KMS-11 (cell line): ENCODE data around the gene ARHGAP22.

Experiments used
- H2AFZ ChIP-seq: fragments of 200-600 bp; sonication (generic); 2 replicates; pipeline ENCODE4 v1.6.1; 2016; ENCODE audit warnings: antibody characterized with exemption, mixed run types, low read depth
- H3K27ac ChIP-seq: fragments of 200-600 bp; sonication (generic); 2 replicates; pipeline ENCODE4 v1.6.1; 2016; ENCODE audit warnings: mild to moderate bottlenecking, mixed run types
- H3K27me3 ChIP-seq: fragments of 200-600 bp; sonication (generic); 2 replicates; pipeline ENCODE4 v1.6.1; 2017; ENCODE audit warnings: mild to moderate bottlenecking, low read depth, mixed run types, moderate library complexity; ENCODE audit not compliant: insufficient read depth
- H3K36me3 ChIP-seq: fragments of 200-600 bp; sonication (generic); 2 replicates; pipeline ENCODE4 v1.6.1; 2017; ENCODE audit warnings: mild to moderate bottlenecking, mixed run types; ENCODE audit not compliant: insufficient read depth
- H3K4me1 ChIP-seq: fragments of 200-600 bp; sonication (generic); 2 replicates; pipeline ENCODE4 v1.6.1; 2016; ENCODE audit warnings: mild to moderate bottlenecking, low read depth, mixed run types; ENCODE audit not compliant: poor library complexity, severe bottlenecking
- H3K4me2 ChIP-seq: fragments of 200-600 bp; sonication (generic); 2 replicates; pipeline ENCODE4 v1.7.0; 2016; ENCODE audit warnings: mild to moderate bottlenecking, mixed run types
- H3K4me3 ChIP-seq: fragments of 200-600 bp; sonication (generic); IDR thresholded peaks from 2 replicates; pipeline ENCODE4 v1.6.1; 2017; ENCODE audit warnings: low read depth, low read length, mixed read lengths; ENCODE audit not compliant: insufficient read depth
- H3K79me2 ChIP-seq: fragments of 200-600 bp; sonication (generic); 2 replicates; pipeline ENCODE4 v1.6.1; 2016; ENCODE audit warnings: low read depth, mixed run types; ENCODE audit not compliant: insufficient read depth
- H3K9ac ChIP-seq: fragments of 200-600 bp; sonication (generic); 2 replicates; pipeline ENCODE4 v1.6.1; 2016; ENCODE audit warnings: mild to moderate bottlenecking, mixed run types
- H4K20me1 ChIP-seq: fragments of 200-600 bp; sonication (generic); 2 replicates; pipeline ENCODE4 v1.6.1; 2016; ENCODE audit warnings: mild to moderate bottlenecking, mixed run types; ENCODE audit not compliant: insufficient read depth
- TF ChIP-seq, protein P1 (sequence below): fragments of 200-600 bp; sonication (generic); conservative IDR thresholded peaks from 2 replicates; pipeline ENCODE4 v1.6.1; 2017; ENCODE audit warnings: low read depth, mild to moderate bottlenecking, antibody characterized with exemption, low read length, moderate library complexity, mixed read lengths

Gene ARHGAP22

DNA sequence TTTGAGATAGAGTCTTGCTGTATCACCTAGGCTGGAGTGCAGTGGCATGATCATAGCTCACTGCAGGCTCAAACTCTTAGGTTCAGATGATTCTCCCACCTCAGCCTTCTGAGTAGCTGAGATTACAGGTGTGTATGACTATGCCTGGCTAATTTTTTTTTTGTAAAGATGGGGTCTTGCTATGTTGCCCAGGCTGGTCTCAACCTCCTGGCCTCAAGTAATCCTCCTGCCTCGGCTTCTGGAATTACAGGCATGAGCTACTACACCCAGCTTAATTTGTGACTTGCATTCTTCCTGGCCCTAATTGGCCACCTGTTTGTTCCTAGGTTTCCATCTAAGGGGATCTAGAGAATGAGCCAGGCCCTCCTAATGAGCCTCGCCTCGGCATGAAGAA lies 9.3 kb downstream of the ARHGAP22 start:
- Histone ChIP-seq H3K36me3 (no peaks in the 10 kb centered on the region), H3K4me2 (no peak overlapping the region), H3K4me1 (no peaks in the 10 kb centered on the region), H2AFZ (no peak overlapping the region), H3K27me3 (no peaks in the 10 kb centered on the region), H3K4me3 (no peak overlapping the region), H4K20me1 (no peaks in the 10 kb centered on the region), H3K9ac (no peak overlapping the region), H3K27ac (no peak overlapping the region), H3K79me2 (no peaks in the 10 kb centered on the region)
- TF ChIP-seq, protein P1, sequence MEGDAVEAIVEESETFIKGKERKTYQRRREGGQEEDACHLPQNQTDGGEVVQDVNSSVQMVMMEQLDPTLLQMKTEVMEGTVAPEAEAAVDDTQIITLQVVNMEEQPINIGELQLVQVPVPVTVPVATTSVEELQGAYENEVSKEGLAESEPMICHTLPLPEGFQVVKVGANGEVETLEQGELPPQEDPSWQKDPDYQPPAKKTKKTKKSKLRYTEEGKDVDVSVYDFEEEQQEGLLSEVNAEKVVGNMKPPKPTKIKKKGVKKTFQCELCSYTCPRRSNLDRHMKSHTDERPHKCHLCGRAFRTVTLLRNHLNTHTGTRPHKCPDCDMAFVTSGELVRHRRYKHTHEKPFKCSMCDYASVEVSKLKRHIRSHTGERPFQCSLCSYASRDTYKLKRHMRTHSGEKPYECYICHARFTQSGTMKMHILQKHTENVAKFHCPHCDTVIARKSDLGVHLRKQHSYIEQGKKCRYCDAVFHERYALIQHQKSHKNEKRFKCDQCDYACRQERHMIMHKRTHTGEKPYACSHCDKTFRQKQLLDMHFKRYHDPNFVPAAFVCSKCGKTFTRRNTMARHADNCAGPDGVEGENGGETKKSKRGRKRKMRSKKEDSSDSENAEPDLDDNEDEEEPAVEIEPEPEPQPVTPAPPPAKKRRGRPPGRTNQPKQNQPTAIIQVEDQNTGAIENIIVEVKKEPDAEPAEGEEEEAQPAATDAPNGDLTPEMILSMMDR = no peak

DNA sequence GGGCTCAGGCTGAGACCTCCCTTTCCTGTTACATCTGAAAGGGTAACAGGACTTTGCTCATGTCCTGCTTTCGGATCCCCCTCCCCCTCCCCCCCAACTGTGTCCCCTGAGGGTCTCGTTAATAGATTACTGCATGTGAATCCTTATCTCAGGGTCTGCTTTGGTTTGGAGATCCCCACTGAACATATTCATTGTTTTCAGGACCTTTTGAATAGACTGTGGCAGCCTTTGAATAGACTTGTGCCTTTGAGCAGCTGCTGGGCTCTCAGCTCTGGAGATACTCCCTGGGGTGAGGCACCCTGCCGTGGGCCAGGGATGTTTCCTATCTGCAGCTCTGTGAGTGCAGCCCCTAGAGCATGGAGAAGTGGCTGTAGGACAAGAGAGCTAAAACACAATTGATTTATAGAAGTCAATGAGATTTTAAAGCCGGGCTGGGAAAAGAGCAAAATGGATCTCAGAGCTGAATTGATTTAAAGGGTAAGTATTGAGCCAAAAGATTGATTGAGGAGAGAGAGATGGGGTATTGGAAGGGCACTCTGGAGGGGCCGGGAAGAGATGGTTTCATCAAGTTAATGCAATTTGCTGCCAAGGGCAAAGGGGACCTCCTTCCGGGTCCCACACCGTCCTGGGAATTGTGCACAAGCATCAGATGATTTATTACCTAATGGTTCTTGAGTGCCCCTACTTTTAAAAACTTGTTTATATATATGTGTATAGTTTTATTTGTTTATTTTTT lies 9.9 kb downstream of the ARHGAP22 start:
- Histone ChIP-seq H2AFZ (no peak overlapping the region), H3K9ac (no peak overlapping the region), H3K79me2 (no peaks in the 10 kb centered on the region), H3K4me2 (no peak overlapping the region), H3K4me1 (no peaks in the 10 kb centered on the region), H4K20me1 (no peaks in the 10 kb centered on the region), H3K27me3 (no peaks in the 10 kb centered on the region), H3K4me3 (no peak overlapping the region), H3K36me3 (no peaks in the 10 kb centered on the region), H3K27ac (no peak overlapping the region)
- TF ChIP-seq, protein P1 = no peak

DNA sequence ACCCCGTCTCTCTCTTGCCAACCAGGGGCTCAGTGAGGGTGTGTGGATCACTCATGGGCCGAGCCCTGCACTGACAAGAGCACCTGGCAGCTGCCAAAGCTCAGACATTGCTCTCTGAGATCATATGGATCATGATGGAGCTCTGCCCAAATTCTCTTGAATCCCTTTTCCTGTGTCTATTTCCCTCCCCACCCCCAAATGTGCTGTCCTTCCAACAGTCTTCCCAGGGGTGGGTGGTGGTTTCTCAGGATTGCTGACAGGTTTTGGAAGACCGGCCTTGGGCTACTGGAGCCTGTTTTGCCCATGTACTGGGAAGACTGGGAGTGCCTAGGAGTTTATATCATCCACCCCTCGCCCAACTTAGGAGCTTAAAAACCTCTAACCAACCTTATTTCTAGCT lies 10.5 kb downstream of the ARHGAP22 start:
- no peaks in the 10 kb centered on the region for H3K79me2 ChIP-seq
- H3K4me2 ChIP-seq = no peak overlapping the region
- no peaks in the 10 kb centered on the region for H3K4me1 ChIP-seq
- H3K36me3 ChIP-seq = no peaks in the 10 kb centered on the region
- TF ChIP-seq, protein P1 = no peak
- no peak overlapping the region for H2AFZ ChIP-seq
- no peak overlapping the region for H3K27ac ChIP-seq
- no peak overlapping the region for H3K9ac ChIP-seq
- H3K27me3 ChIP-seq = no peaks in the 10 kb centered on the region
- no peaks in the 10 kb centered on the region for H4K20me1 ChIP-seq
- H3K4me3 ChIP-seq = no peak overlapping the region

DNA sequence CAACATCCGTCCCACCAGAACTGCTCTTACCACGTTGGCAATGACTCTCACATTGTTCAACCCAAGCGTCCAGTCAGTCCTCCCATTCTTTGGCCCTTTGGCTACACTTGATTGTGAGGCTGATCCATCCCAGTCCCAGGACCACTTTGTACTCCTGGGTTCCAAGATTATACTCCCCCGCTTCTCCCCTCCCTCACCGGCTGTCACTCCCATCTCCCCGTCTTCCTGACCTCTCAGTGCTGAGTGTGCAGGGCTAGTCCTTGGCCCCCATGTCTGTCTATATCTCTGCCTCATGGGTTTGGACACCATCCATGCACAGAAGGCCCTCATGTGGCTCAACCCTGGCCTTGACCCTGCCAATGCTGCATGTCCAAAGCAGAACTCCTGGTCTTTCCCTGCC lies 12.5 kb downstream of the ARHGAP22 start:
- no peaks in the 10 kb centered on the region for H3K79me2 ChIP-seq
- H3K4me3 ChIP-seq = no peak overlapping the region
- TF ChIP-seq, protein P1 = no peak
- H4K20me1 ChIP-seq = no peaks in the 10 kb centered on the region
- H3K9ac ChIP-seq = no peak overlapping the region
- H3K27ac ChIP-seq = no peak overlapping the region
- H3K4me1 ChIP-seq = no peaks in the 10 kb centered on the region
- H3K4me2 ChIP-seq = no peak overlapping the region
- no peak overlapping the region for H2AFZ ChIP-seq
- H3K27me3 ChIP-seq = no peaks in the 10 kb centered on the region
- H3K36me3 ChIP-seq = no peaks in the 10 kb centered on the region
